HepG2 (cell line): ENCODE data around the gene KIAA1217. TPM values are rescaled to one million over a fixed set of nuclear protein-coding genes. Genes with fewer than 3 reads are reported as not detected.

Source experiments
- ATAC-seq: fragments of 200-7000 bp; cut with Tn5 transposase; 3 replicates; pipeline ENCODE4 v1.9.1; 2020; ENCODE audit warnings: mild to moderate bottlenecking, moderate library complexity
- BruUV-seq: library from RNA; stranded (reverse); fragments of 400-500 nt; replicated peaks from 2 replicates; lab custom pipeline; 2021; lab: Mats Ljungman, UMichigan
- CTCF ChIA-PET: fragments of 300-600 bp; formaldehyde crosslinking; extraction: SDS; loops from one replicate; lab custom pipeline; 2021; ENCODE audit warnings: low total read pairs, inconsistent platforms, low intra/inter-chr PET ratio; lab: Yijun Ruan, JAX
- POLR2A ChIA-PET: fragments of 350-600 bp; sonication (Branson Sonifier 250); formaldehyde crosslinking; loops from one replicate; lab custom pipeline; 2020; ENCODE audit warnings: antibody characterized with exemption, inconsistent platforms; lab: Yijun Ruan, JAX
- DNase-seq: peaks from one replicate; pipeline ENCODE4 v3.0.0-alpha.2; 2015; ENCODE audit warnings: low spot score
- FAIRE-seq: peaks from 3 replicates; lab custom pipeline; 2011; peaks lifted over from hg19 to GRCh38; lab: Jason Lieb, UNC
- H2AFZ ChIP-seq: one replicate; pipeline ENCODE4 v1.6.1; 2011; ENCODE audit warnings: low read length, inconsistent platforms
- H3K27ac ChIP-seq: fragments of 300-600 bp; 3 replicates; pipeline ENCODE4 v1.8.0; 2011; ENCODE audit warnings: mixed run types, mild to moderate bottlenecking, mixed read lengths, low read length, inconsistent platforms; ENCODE audit not compliant: insufficient read depth; ENCODE audit errors: extremely low read length
- H3K27me3 ChIP-seq, 2 experiments: fragments of 200-600 bp in 1 of 2; 2 replicates in 1 of 2; 3 replicates in 1 of 2; pipeline versions ENCODE4 v1.6.0 to v1.8.0; 2011; ENCODE audit warnings: low read length in 2 of 2, mild to moderate bottlenecking in 2 of 2, moderate library complexity in 2 of 2, inconsistent platforms in 1 of 2; ENCODE audit not compliant: insufficient read depth in 2 of 2, control insufficient read depth in 1 of 2
- H3K36me3 ChIP-seq, 2 experiments: fragments of 200-600 bp in 1 of 2; replicated peaks in 1 of 2; 2 replicates in 1 of 2; 3 replicates in 1 of 2; pipeline versions ENCODE4 v1.5.1 to v1.8.0; 2011; ENCODE audit warnings: low read length in 2 of 2, inconsistent platforms in 1 of 2; ENCODE audit not compliant: insufficient read depth in 2 of 2, control insufficient read depth in 1 of 2
- H3K4me1 ChIP-seq: 2 replicates; pipeline ENCODE4 v1.5.1; 2012; ENCODE audit warnings: low read length, inconsistent platforms; ENCODE audit not compliant: insufficient read depth
- H3K4me2 ChIP-seq: 2 replicates; pipeline ENCODE4 v1.6.0; 2011; ENCODE audit warnings: low read depth, low read length, inconsistent platforms
- H3K4me3 ChIP-seq, 3 experiments: fragments of 200-600 bp in 1 of 3; sonication (generic), shearing (Covaris generic) in 1 of 3; replicated peaks in 1 of 3; 2 replicates each; pipeline ENCODE4 v1.5.1; 2011 to 2016; ENCODE audit warnings: low read length in 3 of 3, inconsistent platforms in 2 of 3, low read depth in 2 of 3, mild to moderate bottlenecking in 2 of 3, control low read depth in 1 of 3, mixed read lengths in 1 of 3; ENCODE audit not compliant: insufficient read depth in 1 of 3
- H3K79me2 ChIP-seq: one replicate; pipeline ENCODE4 v1.6.1; 2011; ENCODE audit warnings: low read length, inconsistent platforms; ENCODE audit not compliant: insufficient read depth
- H3K9ac ChIP-seq: 2 replicates; pipeline ENCODE4 v1.6.0; 2011; ENCODE audit warnings: mild to moderate bottlenecking, low read depth, low read length, inconsistent platforms; ENCODE audit not compliant: insufficient read depth
- H3K9me3 ChIP-seq: 2 replicates; pipeline ENCODE4 v1.5.1; 2012; ENCODE audit warnings: mild to moderate bottlenecking, low read length
- H4K20me1 ChIP-seq: 2 replicates; pipeline ENCODE4 v1.6.0; 2011; ENCODE audit warnings: inconsistent platforms, mild to moderate bottlenecking, low read length, moderate library complexity; ENCODE audit not compliant: insufficient read depth
- ELF1 ChIP-seq: sonication (generic); formaldehyde crosslinking; IDR thresholded peaks from 2 replicates; pipeline ENCODE4 v1.4.0; 2020; ENCODE audit warnings: missing genetic modification reagents
- FOXK2 ChIP-seq: fragments of 450-650 bp; IDR thresholded peaks from 2 replicates; pipeline ENCODE4 v1.6.1; 2016
- GLMP ChIP-seq: sonication (generic); formaldehyde crosslinking; IDR thresholded peaks from 2 replicates; pipeline ENCODE4 v1.9.0; 2021; ENCODE audit warnings: missing genetic modification reagents, mild to moderate bottlenecking, borderline replicate concordance
- HNRNPLL ChIP-seq: fragments of 200-400 bp; formaldehyde crosslinking; IDR thresholded peaks from 2 replicates; pipeline ENCODE4 v1.6.1; 2017; ENCODE audit warnings: mild to moderate bottlenecking, low read depth, low read length; ENCODE audit not compliant: poor library complexity, severe bottlenecking
- KLF9 ChIP-seq: IDR thresholded peaks from 2 replicates; pipeline ENCODE4 v1.6.1; 2016; ENCODE audit warnings: low read depth
- MTF1 ChIP-seq: sonication (generic); formaldehyde crosslinking; IDR thresholded peaks from 2 replicates; pipeline ENCODE4 v1.5.0; 2020; ENCODE audit warnings: missing genetic modification reagents
- PAXIP1 ChIP-seq: sonication (generic); formaldehyde crosslinking; conservative IDR thresholded peaks from 2 replicates; pipeline ENCODE4 v1.4.0; 2020; ENCODE audit warnings: mild to moderate bottlenecking, missing genetic modification reagents, moderate library complexity
- TCF7 ChIP-seq: sonication (generic); IDR thresholded peaks from 2 replicates; pipeline ENCODE4 v1.6.1; 2016; ENCODE audit warnings: antibody characterized with exemption, low read depth
- TEAD3 ChIP-seq: optimal IDR thresholded peaks from 2 replicates; pipeline ENCODE3; 2016; ENCODE audit warnings: borderline replicate concordance
- ZC3H4 ChIP-seq: sonication (generic); formaldehyde crosslinking; IDR thresholded peaks from 2 replicates; pipeline ENCODE4 v1.4.0; 2020; ENCODE audit warnings: missing genetic modification reagents, borderline replicate concordance
- ZFP90 ChIP-seq: sonication (generic); formaldehyde crosslinking; IDR thresholded peaks from 2 replicates; pipeline ENCODE4 v1.8.0; 2022; ENCODE audit warnings: missing genetic modification reagents, mild to moderate bottlenecking, inconsistent platforms, borderline replicate concordance
- ZNF20 ChIP-seq: sonication (generic); formaldehyde crosslinking; IDR thresholded peaks from 2 replicates; pipeline ENCODE4 v1.4.0; 2020; ENCODE audit warnings: mild to moderate bottlenecking, moderate library complexity, missing genetic modification reagents
- ZNF562 ChIP-seq: sonication (generic); formaldehyde crosslinking; IDR thresholded peaks from 2 replicates; pipeline ENCODE4 v1.8.0; 2022; ENCODE audit warnings: missing genetic modification reagents, borderline replicate concordance
- ZNF841 ChIP-seq: sonication (generic); formaldehyde crosslinking; IDR thresholded peaks from 2 replicates; pipeline ENCODE4 v1.8.1; 2023; ENCODE audit warnings: missing genetic modification reagents, borderline replicate concordance
- WGBS: methylation state at CpG from one replicate; pipeline ENCODE4 v1.1.6; 2017; ENCODE audit warnings: low lambda C conversion rate; 5-methylcytosine and 5-hydroxymethylcytosine counted together
- in situ Hi-C: cut with HindIII; loops from 2 replicates; pipeline ENCODE4 v1.10.0; 2017; ENCODE audit warnings: low pct_unique_long_range_greater_than_20kb; ENCODE audit not compliant: extremely low pct_ligation_motif_present
- intact Hi-C: fragments of 100-400 bp; cut with micrococcal nuclease; formaldehyde crosslinking; loops from one replicate; pipeline ENCODE4 v1.10.0; 2022; ENCODE audit not compliant: unreplicated experiment
- polyA plus RNA-seq, 8 experiments: library from polyadenylated mRNA; depleted of rRNA in 3 of 8; stranded (reverse) in 7 of 8; unstranded in 1 of 8; fragments of >200 nt; fragmentation: Illumina TruSeq in 4 of 8; extraction: Trizol in 4 of 8; gene quantifications; 2 replicates each; pipeline versions ENCODE4 v1.2.1 to v1.2.3, GENCODE V29; 2011 to 2016; ENCODE audit warnings: low read depth in 4 of 8, missing spikeins in 1 of 8, mixed read lengths in 1 of 8; ENCODE audit not compliant: insufficient read depth in 1 of 8
- total RNA-seq, 5 experiments: library from RNA; depleted of rRNA; stranded (reverse); fragments of >200 nt; fragmentation: Illumina TruSeq; extraction: Trizol; gene quantifications; 2 replicates each; pipeline ENCODE4 v1.2.3, GENCODE V29; 2016; ENCODE audit warnings: low read depth in 1 of 5

KIAA1217 gene
- total and polyA plus RNA-seq, 2 of the 13 experiments (the other 11 are each of a cell fraction or from before 2014, with no cell fraction given) = 4.6 to 10.9 TPM

- TF ChIP-seq PAXIP1 (CRISPR knock-in tag) (no peak), KLF9 (CRISPR knock-in tag) (no peak), ZC3H4 (no peak)
Observed at GRCh38 chr10:24430591-24430990, 221.7 kb downstream of the KIAA1217 start (continued).

GRCh38 chr10:24432478-24433416, 223.8 kb downstream of the KIAA1217 start:
- no TSS peak for BruUV-seq
- Histone ChIP-seq H3K4me2 (no peak overlapping the region), H4K20me1 (no peaks in the 10 kb centered on the region), H3K36me3 (peaks cover 4 to 13% of the 10 kb centered on the region in 2 experiments; a peak in 4 of 5 replicates), H3K4me1 (peaks cover 9% of the 10 kb centered on the region), H3K27me3 (no peaks in the 10 kb centered on the region), H2AFZ (no peak overlapping the region), H3K27ac (peak overlapping the region; percentile 36), H3K4me3 (no peak overlapping the region), H3K9me3 (no peaks in the 10 kb centered on the region), H3K79me2 (no peaks in the 10 kb centered on the region), H3K9ac (no peak overlapping the region)
- CTCF ChIA-PET = no interaction called here
- WGBS = 81% methylated on average over 9 of the region's 9 CpGs
- no peak for FAIRE-seq
- intact Hi-C loops = no loop called here
- DNase-seq = peak; percentile 40
- in situ Hi-C loops = no loop called here
- ATAC-seq = peak; percentile 64
- POLR2A ChIA-PET = no interaction called here
- TF ChIP-seq ZNF562 (CRISPR knock-in tag) (no peak), TCF7 (0 out of 2 replicates have a peak, but pooled peaks have one; percentile 20), ZNF841 (no peak), GLMP (CRISPR knock-in tag) (no peak), FOXK2 (no peak), ZFP90 (CRISPR knock-in tag) (peak; percentile 60; the same call in 1 of the 2 replicates), HNRNPLL (no peak), ZNF20 (CRISPR knock-in tag) (no peak), ELF1 (CRISPR knock-in tag) (no peak), MTF1 (CRISPR knock-in tag) (no peak), TEAD3 (peak; percentile 76)
